MG63 (cell line): Measurements from ENCODE around the gene CMTM4. TPM values are rescaled to one million over a fixed set of nuclear protein-coding genes. Genes with fewer than 3 reads are reported as not detected.
"Not testable (repeated sequence)": the region's sequence is repeated elsewhere in the genome, so short reads cannot be mapped to it uniquely, and the experiment has no call there.

Experiments used
- DNase-seq: peaks from one replicate; pipeline ENCODE4 v3.0.0-alpha.2; 2020
- H3K27me3 ChIP-seq: fragments of 250-450 bp; sonication (Bioruptor Pico); 2 replicates; pipeline ENCODE4 v1.5.1; 2020; ENCODE audit warnings: mild to moderate bottlenecking, moderate library complexity
- H3K36me3 ChIP-seq: fragments of 250-450 bp; sonication (Bioruptor Pico); 2 replicates; pipeline ENCODE4 v1.5.1; 2020; ENCODE audit warnings: mild to moderate bottlenecking, moderate library complexity
- H3K4me3 ChIP-seq: fragments of 250-450 bp; sonication (Bioruptor Pico); 2 replicates; pipeline ENCODE4 v1.5.1; 2020; ENCODE audit warnings: mild to moderate bottlenecking, moderate library complexity
- H3K9me3 ChIP-seq: fragments of 250-450 bp; sonication (Bioruptor Pico); 2 replicates; pipeline ENCODE4 v1.5.1; 2020; ENCODE audit warnings: mild to moderate bottlenecking, moderate library complexity
- total RNA-seq: library from RNA; depleted of rRNA; stranded (reverse); fragments of >200 nt; shearing (Covaris generic); gene quantifications from 2 replicates; pipeline ENCODE4 v1.2.3, GENCODE V29; 2014; ENCODE audit warnings: low replicate concordance

CMTM4 gene
- total RNA-seq, 1 experiment from 2014 or later: 2.9 TPM

GRCh38 chr16:66637806-66638205 is 58.7 kb downstream of the CMTM4 start:
- H3K9me3 ChIP-seq: no peaks in the 10 kb centered on the region
- no peaks in the 10 kb centered on the region for H3K27me3 ChIP-seq
- H3K36me3 ChIP-seq: no peaks in the 10 kb centered on the region
- H3K4me3 ChIP-seq: no peak overlapping the region
- no peak for DNase-seq

- DNase-seq: no peak
- Histone ChIP-seq H3K9me3 (no peaks in the 10 kb centered on the region), H3K27me3 (no peaks in the 10 kb centered on the region), H3K36me3 (no peaks in the 10 kb centered on the region), H3K4me3 (no peak overlapping the region)
These were observed 60.3 kb downstream of the CMTM4 start for GRCh38 chr16:66636199-66636598.

- no peaks in the 10 kb centered on the region for H3K27me3 ChIP-seq
- H3K9me3 ChIP-seq: no peaks in the 10 kb centered on the region
- no peak overlapping the region for H3K4me3 ChIP-seq
- no peak for DNase-seq
- no peaks in the 10 kb centered on the region for H3K36me3 ChIP-seq
These were observed 61.1 kb downstream of the CMTM4 start for GRCh38 chr16:66635406-66635805.

- Histone ChIP-seq H3K27me3 (no peaks in the 10 kb centered on the region), H3K4me3 (no peak overlapping the region), H3K9me3 (no peaks in the 10 kb centered on the region), H3K36me3 (no peaks in the 10 kb centered on the region)
- no peak for DNase-seq
These were observed 61.9 kb downstream of the CMTM4 start for GRCh38 chr16:66634527-66635196.

- H3K36me3 ChIP-seq, H3K9me3 ChIP-seq, DNase-seq: not testable (repeated sequence)
These were observed 65.0 kb downstream of the CMTM4 start for GRCh38 chr16:66631558-66631957.

GRCh38 chr16:66630561-66631260 is 65.8 kb downstream of the CMTM4 start:
- H3K4me3 ChIP-seq, H3K9me3 ChIP-seq, H3K27me3 ChIP-seq, DNase-seq, H3K36me3 ChIP-seq: not testable (repeated sequence)

More at GRCh38 chr16:66631558-66631957, 65.0 kb downstream of the CMTM4 start:
- not testable (repeated sequence) for H3K27me3 ChIP-seq, H3K4me3 ChIP-seq

DNA sequence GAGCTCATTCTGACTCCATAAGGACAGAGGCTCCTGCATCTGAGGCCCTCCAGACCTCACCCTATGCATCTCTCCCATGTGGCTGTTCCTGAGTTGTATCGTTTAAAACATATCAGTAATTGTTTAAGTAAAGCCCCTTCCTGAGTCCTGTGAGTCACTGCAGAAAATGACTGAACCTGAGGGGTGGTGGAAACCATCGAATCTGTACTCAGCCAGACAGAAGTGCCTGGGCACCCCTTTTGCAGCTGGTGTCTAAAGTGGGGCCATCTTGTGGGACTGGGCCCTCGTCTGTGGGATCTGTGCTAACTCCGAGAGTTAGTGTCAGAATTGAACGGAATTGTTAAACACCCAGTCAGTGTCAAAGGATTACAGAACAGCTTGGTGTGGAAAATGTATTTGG is 66.7 kb downstream of the CMTM4 start:
- no peaks in the 10 kb centered on the region for H3K9me3 ChIP-seq
- H3K4me3 ChIP-seq: no peak overlapping the region
- H3K27me3 ChIP-seq: no peaks in the 10 kb centered on the region
- DNase-seq: no peak
- no peaks in the 10 kb centered on the region for H3K36me3 ChIP-seq

- H3K9me3 ChIP-seq, H3K27me3 ChIP-seq, DNase-seq, H3K4me3 ChIP-seq, H3K36me3 ChIP-seq: not testable (repeated sequence)
These were observed 68.7 kb downstream of the CMTM4 start for GRCh38 chr16:66627611-66628378.

DNA sequence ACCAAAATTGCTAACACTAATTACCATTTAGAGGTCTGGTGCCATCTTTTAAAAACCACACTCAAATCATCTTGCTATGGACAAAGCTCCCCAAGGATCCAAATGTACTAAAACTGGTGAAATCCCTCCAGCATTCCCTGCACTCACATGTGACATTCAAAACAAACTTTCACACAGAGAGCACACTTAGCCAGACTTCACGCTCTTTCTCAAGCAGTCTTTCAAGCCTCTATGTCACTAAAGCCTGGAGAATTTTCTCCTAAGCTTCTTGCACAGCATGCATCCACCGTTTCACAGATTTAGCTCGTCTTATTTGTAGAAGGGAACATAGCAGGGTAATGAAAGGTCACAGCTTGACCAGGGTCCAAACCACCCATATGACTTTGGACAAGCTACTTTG is 72.8 kb downstream of the CMTM4 start:
- H3K27me3 ChIP-seq: no peaks in the 10 kb centered on the region
- no peak for DNase-seq
- H3K9me3 ChIP-seq: no peaks in the 10 kb centered on the region
- H3K4me3 ChIP-seq: no peak overlapping the region
- H3K36me3 ChIP-seq: no peaks in the 10 kb centered on the region

GRCh38 chr16:66622863-66623262 is 73.7 kb downstream of the CMTM4 start:
- H3K36me3 ChIP-seq: no peaks in the 10 kb centered on the region
- DNase-seq: no peak
- no peaks in the 10 kb centered on the region for H3K9me3 ChIP-seq
- no peak overlapping the region for H3K4me3 ChIP-seq
- H3K27me3 ChIP-seq: no peaks in the 10 kb centered on the region

DNA sequence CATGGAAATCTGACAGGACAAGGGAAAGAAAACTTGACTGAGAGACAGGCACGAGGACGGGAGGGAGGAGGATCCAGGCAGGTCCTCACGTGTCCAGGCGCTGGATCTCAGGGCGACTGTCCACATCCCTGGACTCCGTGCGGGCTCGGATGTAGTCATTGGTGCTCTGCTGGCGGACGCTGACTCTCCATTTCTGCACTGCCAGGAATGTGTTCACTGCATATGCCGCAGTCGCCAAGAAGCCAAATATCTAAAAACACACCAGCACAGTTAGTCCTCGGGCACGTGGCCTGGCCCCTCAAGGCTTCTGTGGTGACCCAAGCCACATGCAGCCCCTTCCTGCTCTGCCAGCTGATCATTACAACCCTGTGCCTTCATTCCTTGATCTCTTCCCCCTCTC is 74.6 kb downstream of the CMTM4 start:
- Histone ChIP-seq H3K9me3 (no peaks in the 10 kb centered on the region), H3K4me3 (no peak overlapping the region), H3K27me3 (no peaks in the 10 kb centered on the region), H3K36me3 (no peaks in the 10 kb centered on the region)
- no peak for DNase-seq

DNA sequence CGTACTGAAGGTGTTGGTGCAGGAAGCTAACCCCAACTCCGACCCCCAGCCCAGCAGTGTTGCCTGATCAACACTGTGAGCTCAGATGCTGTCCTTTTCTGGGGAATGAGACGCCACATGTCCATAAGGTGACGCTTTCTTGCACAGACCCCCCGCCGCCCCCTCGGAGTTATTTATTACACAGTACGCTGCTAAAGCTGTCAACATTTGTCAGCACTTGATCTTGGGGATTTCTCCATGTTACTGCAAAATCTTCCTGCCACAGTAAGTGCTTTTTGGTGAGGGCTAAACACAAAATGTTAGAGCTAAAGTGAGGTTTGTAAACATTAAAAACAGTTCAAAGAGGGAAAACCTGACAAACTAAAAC is 76.1 kb downstream of the CMTM4 start:
- H3K36me3 ChIP-seq: no peaks in the 10 kb centered on the region
- H3K27me3 ChIP-seq: no peaks in the 10 kb centered on the region
- no peaks in the 10 kb centered on the region for H3K9me3 ChIP-seq
- no peak for DNase-seq
- no peak overlapping the region for H3K4me3 ChIP-seq

- Histone ChIP-seq H3K27me3 (no peaks in the 10 kb centered on the region), H3K36me3 (no peaks in the 10 kb centered on the region), H3K9me3 (no peaks in the 10 kb centered on the region), H3K4me3 (no peak overlapping the region)
- no peak for DNase-seq
These were observed 76.8 kb downstream of the CMTM4 start for GRCh38 chr16:66619534-66620428.

GRCh38 chr16:66618588-66619375 is 77.8 kb downstream of the CMTM4 start:
- no peak overlapping the region for H3K4me3 ChIP-seq
- no peaks in the 10 kb centered on the region for H3K27me3 ChIP-seq
- DNase-seq: peak; percentile 81
- no peaks in the 10 kb centered on the region for H3K36me3 ChIP-seq
- H3K9me3 ChIP-seq: no peaks in the 10 kb centered on the region

DNA sequence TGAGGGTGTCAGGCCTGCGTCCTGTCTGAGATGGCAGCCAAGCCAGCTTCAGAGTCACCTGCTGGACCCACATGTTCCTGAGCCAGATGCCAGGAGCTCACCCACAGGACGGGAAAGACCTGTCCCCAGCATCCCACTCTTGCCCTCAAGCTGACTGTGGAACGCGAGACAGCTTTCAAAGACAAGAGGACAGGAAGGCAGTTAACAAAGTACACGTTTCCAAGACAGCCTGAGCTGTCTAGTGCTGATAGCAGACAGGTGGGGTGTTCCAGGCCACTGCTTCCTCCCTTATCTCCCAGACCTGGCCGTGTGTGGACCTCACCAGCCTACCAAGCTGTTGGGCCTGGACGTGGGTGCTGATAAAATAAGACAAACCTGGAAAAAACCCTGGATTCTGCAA is 78.8 kb downstream of the CMTM4 start:
- no peaks in the 10 kb centered on the region for H3K27me3 ChIP-seq
- H3K4me3 ChIP-seq: no peak overlapping the region
- no peaks in the 10 kb centered on the region for H3K9me3 ChIP-seq
- no peak for DNase-seq
- H3K36me3 ChIP-seq: no peaks in the 10 kb centered on the region; the same call in 1 of the 2 replicates

DNA sequence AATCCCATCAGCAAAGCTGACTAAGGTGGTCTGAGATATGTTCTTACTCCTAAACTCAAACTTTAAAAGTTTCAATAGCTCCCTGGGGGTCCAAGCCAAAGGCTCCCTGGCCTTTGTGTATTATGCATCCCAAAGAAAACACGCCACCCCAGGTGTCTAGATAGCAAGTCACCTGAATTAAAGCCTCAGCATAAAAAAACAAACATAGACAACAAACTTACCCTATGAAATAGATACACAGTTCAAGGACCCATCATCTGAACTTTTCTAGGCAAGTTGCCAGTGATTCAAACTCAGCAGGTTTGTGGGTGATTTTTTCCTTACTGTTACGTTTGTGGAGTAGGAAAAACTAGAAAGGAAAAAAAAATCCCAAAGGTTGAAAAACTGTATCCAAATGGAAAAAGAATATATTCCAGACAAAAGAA is 79.5 kb downstream of the CMTM4 start:
- no peaks in the 10 kb centered on the region; the same call in 1 of the 2 replicates for H3K36me3 ChIP-seq
- no peak overlapping the region for H3K4me3 ChIP-seq
- H3K27me3 ChIP-seq: no peaks in the 10 kb centered on the region
- no peaks in the 10 kb centered on the region for H3K9me3 ChIP-seq
- DNase-seq: no peak
